Measurements from ENCODE around the gene ENHO.

DNA sequence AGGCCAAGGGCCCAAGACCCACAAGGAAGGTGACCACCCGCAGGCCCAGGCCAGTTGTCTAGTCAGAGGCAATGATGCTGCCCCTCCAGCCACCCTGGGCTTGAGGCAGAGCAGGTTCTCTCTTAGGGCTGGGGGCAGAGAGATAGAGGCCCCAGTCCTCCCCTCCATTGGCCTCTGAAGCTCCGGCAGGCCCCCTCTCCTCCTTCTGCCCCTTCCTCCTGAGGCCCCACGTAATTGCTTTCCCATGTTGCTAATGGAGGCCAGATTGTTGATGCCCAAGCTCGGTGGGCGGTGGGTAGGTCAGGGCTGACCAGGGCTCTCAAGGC is 26.6 kb upstream of the ENHO start:
- no peak for TF ChIP-seq POLR2A (IDR thresholded peaks at IDR 0.05)
- no peak for TF ChIP-seq CTCF (IDR thresholded peaks at IDR 0.05)
